ENCODE data around the gene DGUOK.

DNA sequence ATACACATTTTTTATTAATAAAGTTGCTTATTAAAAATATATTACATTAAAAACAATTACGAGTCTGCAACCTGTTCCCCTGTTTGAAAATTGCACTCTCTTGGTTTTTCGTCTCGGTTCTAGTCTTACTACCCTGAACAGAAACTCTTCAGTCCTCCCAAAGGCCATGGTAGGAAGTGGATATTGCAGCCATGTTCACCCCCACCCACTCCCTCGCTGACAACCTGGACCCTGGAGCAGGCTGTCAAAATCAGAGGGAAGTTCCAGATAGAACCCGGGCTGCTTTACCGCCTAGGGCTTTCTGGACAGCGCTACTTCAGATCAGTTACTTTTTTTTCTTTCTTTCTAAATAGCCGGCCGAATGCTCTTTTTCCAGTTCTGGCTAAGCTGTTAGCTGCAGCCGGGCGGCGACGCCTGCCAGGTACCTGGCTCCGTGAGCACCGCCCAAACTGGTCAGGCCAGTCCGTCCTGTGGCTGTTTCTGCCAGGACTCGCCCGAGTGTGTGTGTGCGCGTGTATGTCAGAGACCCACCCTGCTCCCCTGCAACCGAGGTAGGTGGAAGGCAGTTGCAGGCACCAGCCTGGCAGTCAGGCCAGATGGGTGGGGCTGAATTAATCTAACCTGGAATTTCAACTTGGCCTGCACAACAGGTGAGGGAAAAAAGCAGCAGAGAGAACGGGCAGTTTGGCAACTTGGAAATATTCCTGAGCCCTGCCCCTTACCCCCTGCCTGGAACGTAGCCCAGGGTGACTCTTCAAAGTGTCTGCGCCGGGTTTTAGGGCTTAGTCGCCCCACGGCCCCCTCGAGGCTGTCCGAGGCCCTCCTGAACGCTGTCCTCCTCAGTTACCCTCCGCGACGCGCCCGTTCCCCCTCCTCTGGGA lies 56.9 kb downstream of the DGUOK start:
- TF ChIP-seq SP1 (IDR thresholded peaks at IDR 0.05) (no peak), TARDBP (IDR thresholded peaks at IDR 0.05) (no peak), NFRKB (IDR thresholded peaks at IDR 0.05) (no peak), FOXK2 (IDR thresholded peaks at IDR 0.05) (no peak), ZNF384 (IDR thresholded peaks at IDR 0.05) (no peak), FOXA1 (IDR thresholded peaks at IDR 0.05) (no peak), L3MBTL2 (conservative IDR thresholded peaks at IDR 0.05) (no peak), FOXM1 (IDR thresholded peaks at IDR 0.05; ENCODE audit: borderline replicate concordance) (no peak), HDGF (IDR thresholded peaks at IDR 0.05; ENCODE audit: borderline replicate concordance) (no peak), LEF1 (IDR thresholded peaks at IDR 0.05; ENCODE audit: borderline replicate concordance) (no peak), ARNT (IDR thresholded peaks at IDR 0.05) (no peak)
